Fibroblast of lung (primary cell): ENCODE data around the gene TBL3. TPM values are rescaled to one million over a fixed set of nuclear protein-coding genes. Genes with fewer than 3 reads are reported as not detected.

Source experiments
- DNase-seq, 2 donors: peaks; one replicate each; pipeline versions ENCODE4 v3.0.0 to v3.0.0-alpha.2; 2010; ENCODE audit warnings: low read depth in 2 of 2
- H2AFZ ChIP-seq: 2 replicates; pipeline ENCODE4 v1.5.1; 2012; ENCODE audit warnings: low read length, control low read depth, inconsistent platforms
- H3K27ac ChIP-seq: 2 replicates; pipeline ENCODE4 v1.5.1; 2011; ENCODE audit warnings: low read length, control low read depth; ENCODE audit not compliant: insufficient read depth
- H3K27me3 ChIP-seq: 2 replicates; pipeline ENCODE4 v1.5.1; 2011; ENCODE audit warnings: mild to moderate bottlenecking, low read length; ENCODE audit not compliant: control insufficient read depth, insufficient read depth
- H3K36me3 ChIP-seq: 2 replicates; pipeline ENCODE4 v1.5.1; 2011; ENCODE audit warnings: low read length; ENCODE audit not compliant: control insufficient read depth, insufficient read depth
- H3K4me1 ChIP-seq: 2 replicates; pipeline ENCODE4 v1.5.1; 2011; ENCODE audit warnings: low read length; ENCODE audit not compliant: control insufficient read depth, insufficient read depth; ENCODE audit errors: extremely low read depth
- H3K4me2 ChIP-seq: 2 replicates; pipeline ENCODE4 v1.5.1; 2011; ENCODE audit warnings: low read length, control low read depth; ENCODE audit not compliant: insufficient read depth; ENCODE audit errors: extremely low read depth
- H3K4me3 ChIP-seq, 4 experiments: fragments of 200-600 bp in 1 of 4; sonication (generic) in 1 of 4; replicated peaks in 1 of 4; 2 replicates each; pipeline ENCODE4 v1.5.1; 2011 to 2016; ENCODE audit warnings: low read length in 4 of 4, low read depth in 3 of 4, mild to moderate bottlenecking in 3 of 4, control low read depth in 2 of 4, inconsistent platforms in 1 of 4, mixed read lengths in 1 of 4; ENCODE audit not compliant: insufficient read depth in 1 of 4; ENCODE audit errors: control extremely low read depth in 1 of 4
- H3K79me2 ChIP-seq: 2 replicates; pipeline ENCODE4 v1.5.1; 2012; ENCODE audit warnings: mild to moderate bottlenecking, low read length, inconsistent platforms; ENCODE audit not compliant: control insufficient read depth, insufficient read depth
- H3K9ac ChIP-seq: 2 replicates; pipeline ENCODE4 v1.5.1; 2011; ENCODE audit warnings: mild to moderate bottlenecking, low read length, control low read depth; ENCODE audit not compliant: insufficient read depth
- H3K9me3 ChIP-seq: 2 replicates; pipeline ENCODE4 v1.5.1; 2012; ENCODE audit warnings: low read depth, low read length; ENCODE audit not compliant: control insufficient read depth, insufficient read depth
- H4K20me1 ChIP-seq: 2 replicates; pipeline ENCODE4 v1.5.1; 2011; ENCODE audit warnings: low read length; ENCODE audit not compliant: control insufficient read depth, insufficient read depth; ENCODE audit errors: extremely low read depth
- EZH2 ChIP-seq: IDR thresholded peaks from 2 replicates; pipeline ENCODE4 v1.5.1; 2012; ENCODE audit warnings: low read length, control low read depth, mild to moderate bottlenecking; ENCODE audit errors: missing control alignments
- polyA plus RNA-seq, 2 donors: library from polyadenylated mRNA; depleted of rRNA in 1 of 2; stranded (reverse) in 1 of 2; unstranded in 1 of 2; fragments of >200 nt; gene quantifications; 2 replicates each; pipeline ENCODE4 v1.2.1, GENCODE V29; 2011 to 2012; ENCODE audit warnings: missing spikeins in 1 of 2
- total RNA-seq: library from RNA; depleted of rRNA; stranded (reverse); fragments of >200 nt; gene quantifications from 2 replicates; pipeline ENCODE4 v1.2.1, GENCODE V29; 2014
- TF ChIP-seq, protein P1 (sequence below), 2 donors: IDR thresholded peaks in 1 of 2; conservative IDR thresholded peaks in 1 of 2; 1 replicate in 1 of 2; 2 replicates in 1 of 2; pipeline ENCODE4 v1.5.1; 2011 to 2012; ENCODE audit warnings: low read length in 2 of 2, control low read depth in 1 of 2, inconsistent platforms in 1 of 2, low read depth in 1 of 2, mild to moderate bottlenecking in 1 of 2

TBL3 gene
- total and polyA plus RNA-seq, 2 donors (not counting 1 experiment from before 2014, with no cell fraction given): 14.6 to 20.0 TPM

GRCh38 chr16:1984347-1985225, 12.7 kb downstream of the TBL3 start:
- TF ChIP-seq, protein P1, sequence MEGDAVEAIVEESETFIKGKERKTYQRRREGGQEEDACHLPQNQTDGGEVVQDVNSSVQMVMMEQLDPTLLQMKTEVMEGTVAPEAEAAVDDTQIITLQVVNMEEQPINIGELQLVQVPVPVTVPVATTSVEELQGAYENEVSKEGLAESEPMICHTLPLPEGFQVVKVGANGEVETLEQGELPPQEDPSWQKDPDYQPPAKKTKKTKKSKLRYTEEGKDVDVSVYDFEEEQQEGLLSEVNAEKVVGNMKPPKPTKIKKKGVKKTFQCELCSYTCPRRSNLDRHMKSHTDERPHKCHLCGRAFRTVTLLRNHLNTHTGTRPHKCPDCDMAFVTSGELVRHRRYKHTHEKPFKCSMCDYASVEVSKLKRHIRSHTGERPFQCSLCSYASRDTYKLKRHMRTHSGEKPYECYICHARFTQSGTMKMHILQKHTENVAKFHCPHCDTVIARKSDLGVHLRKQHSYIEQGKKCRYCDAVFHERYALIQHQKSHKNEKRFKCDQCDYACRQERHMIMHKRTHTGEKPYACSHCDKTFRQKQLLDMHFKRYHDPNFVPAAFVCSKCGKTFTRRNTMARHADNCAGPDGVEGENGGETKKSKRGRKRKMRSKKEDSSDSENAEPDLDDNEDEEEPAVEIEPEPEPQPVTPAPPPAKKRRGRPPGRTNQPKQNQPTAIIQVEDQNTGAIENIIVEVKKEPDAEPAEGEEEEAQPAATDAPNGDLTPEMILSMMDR (conservative IDR thresholded peaks at IDR 0.05 in 1 of 2, IDR thresholded peaks at IDR 0.05 in 1 of 2; ENCODE audit: low read depth in 1 of 2, low read length in 2 of 2): no peak
- no peak for TF ChIP-seq EZH2
- peak overlapping the region; percentile 28 for H3K27ac ChIP-seq
- peaks cover 11% of the 10 kb centered on the region for H3K79me2 ChIP-seq
- H3K4me1 ChIP-seq: peaks cover 9% of the 10 kb centered on the region
- no peaks in the 10 kb centered on the region for H3K9me3 ChIP-seq
- no peaks in the 10 kb centered on the region for H4K20me1 ChIP-seq
- H3K36me3 ChIP-seq: peaks cover 14% of the 10 kb centered on the region
- H3K9ac ChIP-seq: peak overlapping the region; percentile 83
- H3K4me3 ChIP-seq: peak overlapping the region; percentile 73 to 84 (median 77)
- peak overlapping the region; percentile 29 for H2AFZ ChIP-seq
- peak overlapping the region; percentile 100 for H3K4me2 ChIP-seq
- DNase-seq: peak in 1 of 2 donors; percentile 42
- peaks cover 24% of the 10 kb centered on the region for H3K27me3 ChIP-seq

- Histone ChIP-seq H3K9ac (no peak overlapping the region), H3K4me2 (peak overlapping the region; percentile 100), H3K9me3 (no peaks in the 10 kb centered on the region), H3K4me1 (peaks cover 11% of the 10 kb centered on the region), H3K36me3 (peaks cover 14% of the 10 kb centered on the region), H4K20me1 (no peaks in the 10 kb centered on the region), H3K27ac (no peak overlapping the region), H3K4me3 (peak overlapping the region in 3 of 4 experiments; percentile 73 to 80 (median 74)), H3K27me3 (peaks cover 21% of the 10 kb centered on the region), H3K79me2 (peaks cover 11% of the 10 kb centered on the region), H2AFZ (no peak overlapping the region)
- TF ChIP-seq, protein P1 (conservative IDR thresholded peaks at IDR 0.05 in 1 of 2, IDR thresholded peaks at IDR 0.05 in 1 of 2; ENCODE audit: low read depth in 1 of 2, low read length in 2 of 2): no peak
- TF ChIP-seq EZH2: no peak
- DNase-seq: no peak
Measured at GRCh38 chr16:1985466-1986150, 13.8 kb downstream of the TBL3 start.

DNA sequence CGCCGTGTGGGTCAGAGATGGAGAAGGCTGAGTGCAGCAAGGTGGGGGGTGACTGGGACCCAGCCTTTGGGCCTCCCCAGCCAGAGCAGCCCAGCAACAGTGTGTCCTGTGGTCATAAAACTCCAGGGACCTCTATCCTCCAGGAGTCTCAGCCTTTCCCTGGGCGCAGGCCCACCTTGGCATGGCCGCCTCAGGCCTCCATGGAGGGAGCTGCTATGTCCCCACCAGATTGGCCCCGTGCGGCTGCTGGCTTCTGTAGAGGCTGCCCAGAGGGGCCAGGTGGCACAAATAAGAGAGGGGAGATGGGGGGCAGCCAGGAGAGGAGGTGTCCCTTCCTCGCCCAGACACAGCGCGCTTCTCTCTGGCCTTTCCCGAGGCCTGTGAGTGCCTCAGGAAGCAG, 15.3 kb downstream of the TBL3 start:
- Histone ChIP-seq H4K20me1 (no peaks in the 10 kb centered on the region), H3K4me2 (no peak overlapping the region), H3K9me3 (no peaks in the 10 kb centered on the region), H3K27me3 (peaks cover 21% of the 10 kb centered on the region), H3K4me1 (peaks cover 14% of the 10 kb centered on the region), H3K4me3 (no peak overlapping the region), H3K27ac (no peak overlapping the region), H3K9ac (no peak overlapping the region), H3K36me3 (peaks cover 14% of the 10 kb centered on the region), H2AFZ (no peak overlapping the region), H3K79me2 (peaks cover 11% of the 10 kb centered on the region)
- no peak for TF ChIP-seq EZH2
- TF ChIP-seq, protein P1 (conservative IDR thresholded peaks at IDR 0.05 in 1 of 2, IDR thresholded peaks at IDR 0.05 in 1 of 2; ENCODE audit: low read depth in 1 of 2, low read length in 2 of 2): no peak
- no peak for DNase-seq
